Neural progenitor cell (in vitro differentiated cells): ENCODE results near the gene ARHGEF39. TPM values are rescaled to one million over a fixed set of nuclear protein-coding genes. Genes with fewer than 3 reads are reported as not detected.

ENCODE experiments used
- DNase-seq: peaks from one replicate; pipeline ENCODE4 v3.0.0-alpha.2; 2016; ENCODE audit warnings: low spot score
- H2AFZ ChIP-seq: fragments of 200-600 bp; sonication (generic); replicated peaks from 2 replicates; pipeline ENCODE4 v1.6.1; 2016; ENCODE audit warnings: antibody characterized with exemption
- H3F3A ChIP-seq: fragments of 200-600 bp; sonication (generic); 2 replicates; pipeline ENCODE4 v1.6.1; 2016; ENCODE audit warnings: antibody characterized with exemption, low read depth
- H3K27ac ChIP-seq: fragments of 200-600 bp; sonication (generic); 2 replicates; pipeline ENCODE4 v1.5.1; 2016; ENCODE audit warnings: mild to moderate bottlenecking
- H3K27me3 ChIP-seq: fragments of 200-600 bp; sonication (generic); 2 replicates; pipeline ENCODE4 v1.6.1; 2016; ENCODE audit warnings: mild to moderate bottlenecking, moderate library complexity
- H3K36me3 ChIP-seq: fragments of 200-600 bp; sonication (generic); 2 replicates; pipeline ENCODE4 v1.5.1; 2016
- H3K4me1 ChIP-seq: fragments of 200-600 bp; sonication (generic); 2 replicates; pipeline ENCODE4 v1.6.1; 2016; ENCODE audit warnings: mixed run types
- H3K4me2 ChIP-seq: fragments of 200-600 bp; sonication (generic); 2 replicates; pipeline ENCODE4 v1.6.1; 2016
- H3K4me3 ChIP-seq: fragments of 200-600 bp; sonication (generic); 2 replicates; pipeline ENCODE4 v1.5.1; 2016
- H3K79me2 ChIP-seq: fragments of 200-600 bp; sonication (generic); 2 replicates; pipeline ENCODE4 v1.6.1; 2016; ENCODE audit warnings: low read depth
- H3K9ac ChIP-seq: fragments of 200-600 bp; sonication (generic); 2 replicates; pipeline ENCODE4 v1.6.1; 2016
- H3K9me3 ChIP-seq: fragments of 200-600 bp; sonication (generic); 2 replicates; pipeline ENCODE4 v1.5.1; 2016; ENCODE audit warnings: low read depth
- H4K20me1 ChIP-seq: fragments of 200-600 bp; sonication (generic); 2 replicates; pipeline ENCODE4 v1.6.1; 2016; ENCODE audit warnings: low read depth
- H3K27ac Mint-ChIP-seq: 3 replicates; pipeline ENCODE4 v1.8.0; 2021; ENCODE audit warnings: mixed read lengths
- H3K27me3 Mint-ChIP-seq: 2 replicates; pipeline ENCODE4 v1.8.0; 2022; ENCODE audit warnings: low read depth, mild to moderate bottlenecking, inconsistent platforms, moderate library complexity, mixed read lengths; ENCODE audit not compliant: insufficient read depth
- H3K36me3 Mint-ChIP-seq: 3 replicates; pipeline ENCODE4 v1.8.0; 2021; ENCODE audit warnings: mixed read lengths
- H3K4me1 Mint-ChIP-seq: 3 replicates; pipeline ENCODE4 v1.8.0; 2021; ENCODE audit warnings: mixed read lengths
- H3K4me3 Mint-ChIP-seq: 3 replicates; pipeline ENCODE4 v1.8.0; 2021; ENCODE audit warnings: mild to moderate bottlenecking, moderate library complexity, mixed read lengths
- H3K9me3 Mint-ChIP-seq: 3 replicates; pipeline ENCODE4 v1.8.0; 2020; ENCODE audit warnings: mixed read lengths
- CTCF ChIP-seq: fragments of 200-600 bp; sonication (generic); IDR thresholded peaks from 2 replicates; pipeline ENCODE4 v1.5.1; 2017; ENCODE audit warnings: antibody characterized with exemption, mild to moderate bottlenecking
- EZH2 ChIP-seq: fragments of 200-600 bp; sonication (generic); IDR thresholded peaks from 2 replicates; pipeline ENCODE4 v1.6.1; 2017; ENCODE audit warnings: antibody characterized with exemption, mild to moderate bottlenecking, moderate library complexity
- EZH2phosphoT487 ChIP-seq: fragments of 200-600 bp; sonication (generic); IDR thresholded peaks from 2 replicates; pipeline ENCODE4 v1.6.1; 2017; ENCODE audit warnings: antibody characterized with exemption
- total RNA-seq: library from RNA; depleted of rRNA; stranded (reverse); fragments of >200 nt; gene quantifications from 2 replicates; pipeline ENCODE4 v1.2.3, GENCODE V29; 2015; ENCODE audit warnings: low replicate concordance

Gene ARHGEF39
- total RNA-seq, 1 donor from 2014 or later = 13.2 TPM

- no peak overlapping the region for H3K27ac Mint-ChIP-seq
- no peaks in the 10 kb centered on the region for H4K20me1 ChIP-seq
- no peak for TF ChIP-seq CTCF
- TF ChIP-seq EZH2 = no peak
- TF ChIP-seq EZH2phosphoT487 = no peak
- H3K27me3 ChIP-seq = peaks cover 9% of the 10 kb centered on the region
- H3K4me1 Mint-ChIP-seq = peaks cover 4% of the 10 kb centered on the region
- peaks cover 4% of the 10 kb centered on the region for H3K79me2 ChIP-seq
- no peak for DNase-seq
- H3K9me3 Mint-ChIP-seq = no peaks in the 10 kb centered on the region
- no peaks in the 10 kb centered on the region for H3F3A ChIP-seq
- no peak overlapping the region for H3K9ac ChIP-seq
- H3K36me3 ChIP-seq = no peaks in the 10 kb centered on the region
- no peak overlapping the region for H3K27ac ChIP-seq
- no peak overlapping the region for H2AFZ ChIP-seq
- H3K4me2 ChIP-seq = no peak overlapping the region
- no peaks in the 10 kb centered on the region for H3K36me3 Mint-ChIP-seq
- H3K4me1 ChIP-seq = peaks cover under 1% of the 10 kb centered on the region
- peaks cover 14% of the 10 kb centered on the region for H3K27me3 Mint-ChIP-seq
- H3K4me3 ChIP-seq = no peak overlapping the region
- no peak overlapping the region for H3K4me3 Mint-ChIP-seq
- H3K9me3 ChIP-seq = no peaks in the 10 kb centered on the region
Observed at GRCh38 chr9:35669331-35670145, 4.5 kb upstream of the ARHGEF39 start.

- TF ChIP-seq EZH2 (no peak), CTCF (no peak), EZH2phosphoT487 (no peak)
- H3K4me3 Mint-ChIP-seq = no peak overlapping the region
- Histone ChIP-seq H3K36me3 (no peaks in the 10 kb centered on the region), H3K4me2 (no peak overlapping the region), H3K4me1 (peaks cover 14% of the 10 kb centered on the region), H4K20me1 (no peaks in the 10 kb centered on the region), H3K27ac (no peak overlapping the region), H3K4me3 (no peak overlapping the region), H2AFZ (no peak overlapping the region), H3K79me2 (peaks cover 20% of the 10 kb centered on the region), H3K9me3 (no peaks in the 10 kb centered on the region), H3F3A (peaks cover 3% of the 10 kb centered on the region), H3K9ac (no peak overlapping the region), H3K27me3 (no peaks in the 10 kb centered on the region)
- no peak for DNase-seq
- H3K4me1 Mint-ChIP-seq = peaks cover 17% of the 10 kb centered on the region
- peaks cover 12% of the 10 kb centered on the region for H3K27me3 Mint-ChIP-seq
- peaks cover 2% of the 10 kb centered on the region for H3K36me3 Mint-ChIP-seq
- no peak overlapping the region for H3K27ac Mint-ChIP-seq
- H3K9me3 Mint-ChIP-seq = no peaks in the 10 kb centered on the region
Observed at GRCh38 chr9:35667939-35668338, 2.9 kb upstream of the ARHGEF39 start.

- TF ChIP-seq EZH2 = no peak
- TF ChIP-seq CTCF = no peak
- no peak for TF ChIP-seq EZH2phosphoT487
- Histone ChIP-seq H3K36me3 (no peaks in the 10 kb centered on the region), H3F3A (peaks cover 15% of the 10 kb centered on the region), H3K79me2 (peaks cover 21% of the 10 kb centered on the region), H3K4me1 (peaks cover 14% of the 10 kb centered on the region), H3K27ac (no peak overlapping the region), H3K4me2 (no peak overlapping the region), H3K9ac (no peak overlapping the region), H3K4me3 (no peak overlapping the region), H2AFZ (no peak overlapping the region), H4K20me1 (no peaks in the 10 kb centered on the region), H3K9me3 (no peaks in the 10 kb centered on the region), H3K27me3 (no peaks in the 10 kb centered on the region)
- Mint-ChIP-seq H3K27me3 (peaks cover 9% of the 10 kb centered on the region), H3K36me3 (peaks cover 7% of the 10 kb centered on the region), H3K9me3 (no peaks in the 10 kb centered on the region), H3K27ac (no peak overlapping the region), H3K4me3 (no peak overlapping the region), H3K4me1 (peaks cover 29% of the 10 kb centered on the region)
- no peak for DNase-seq
Observed at GRCh38 chr9:35666549-35666948, 1.6 kb upstream of the ARHGEF39 start.
